GM18951 (cell line): ENCODE data around the gene SYNM.

Experiments used
- POLR2A ChIP-seq: IDR thresholded peaks from 4 replicates; pipeline ENCODE4 v1.6.1; 2011; ENCODE audit warnings: mild to moderate bottlenecking; ENCODE audit not compliant: insufficient read length, insufficient read depth; ENCODE audit errors: extremely low read depth
- in situ Hi-C: fragments of 300-500 bp; cut with MboI; formaldehyde crosslinking; loops from one replicate; pipeline ENCODE4 v1.12.0; 2022; ENCODE audit warnings: low sequenced_read_pairs, mixed read lengths, inconsistent platforms; ENCODE audit not compliant: unreplicated experiment

Gene SYNM

DNA sequence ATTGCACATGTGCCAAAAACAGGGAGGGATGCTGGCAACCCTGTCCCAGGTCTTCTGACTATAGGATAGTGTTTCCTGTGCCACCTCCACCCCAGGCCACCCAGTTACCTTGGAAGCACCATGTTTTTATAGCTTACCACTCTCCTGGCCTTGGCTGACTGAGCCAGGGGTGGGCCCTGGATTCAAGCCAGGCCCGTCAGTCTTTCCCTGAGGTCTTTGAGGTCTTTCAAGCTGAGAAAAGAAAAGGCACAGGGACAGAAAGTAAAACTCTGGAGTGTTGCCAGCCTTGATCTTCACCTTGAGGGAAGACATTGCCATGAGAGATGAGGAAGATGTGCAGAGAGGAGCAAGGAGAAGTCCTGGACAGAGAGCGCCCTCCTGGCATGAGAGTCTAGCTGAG is 46.3 kb downstream of the SYNM start:
- in situ Hi-C loops: no loop called here
- no peak for TF ChIP-seq POLR2A

DNA sequence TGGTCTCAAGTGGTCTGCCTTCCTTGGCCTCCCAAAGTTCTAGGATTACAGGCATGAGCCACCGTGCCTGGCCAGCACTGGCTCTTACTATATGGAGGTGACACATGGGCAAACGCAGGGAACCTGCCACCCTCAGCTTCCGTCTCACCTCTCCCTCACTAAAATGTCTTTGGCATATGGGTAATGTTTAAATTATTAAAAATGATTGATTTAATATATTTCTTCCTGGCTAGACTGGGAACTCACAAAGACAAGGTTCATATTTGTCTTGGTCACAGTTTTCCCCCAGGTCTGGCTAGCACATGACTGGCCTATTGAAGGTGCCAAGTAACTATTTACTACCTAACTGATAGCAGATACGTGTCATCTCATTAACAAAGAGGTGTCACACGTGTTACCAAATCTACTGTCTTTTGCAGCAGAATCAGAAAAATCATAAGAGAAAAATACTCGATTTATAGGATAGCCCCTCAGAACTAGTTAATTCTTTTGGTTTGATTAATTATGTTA is 48.2 kb downstream of the SYNM start:
- in situ Hi-C loops: no loop called here

DNA sequence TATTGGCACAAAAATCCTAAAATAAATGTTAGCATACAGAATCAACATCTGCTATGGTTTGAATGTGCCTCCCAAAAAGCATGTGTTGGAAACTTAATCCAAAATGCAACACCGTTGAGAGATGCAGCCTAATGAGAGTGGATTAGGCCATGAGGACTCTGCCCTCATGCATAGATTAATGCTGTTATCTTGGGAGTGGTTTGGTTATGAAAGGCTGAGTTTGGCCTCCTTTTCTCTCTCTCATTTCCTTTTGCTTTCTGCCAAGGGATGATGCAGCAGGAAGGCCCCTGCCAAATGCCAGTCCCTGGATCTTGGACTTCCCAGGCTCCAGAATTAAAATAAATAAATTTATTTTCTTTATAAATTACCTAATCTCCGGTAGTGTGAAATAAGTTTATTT is 49.4 kb downstream of the SYNM start:
- in situ Hi-C loops: no loop called here
- no peak for TF ChIP-seq POLR2A

More for the DNA sequence above, 48.2 kb downstream of the SYNM start:
- no peak for TF ChIP-seq POLR2A

- in situ Hi-C loops: no loop called here
- TF ChIP-seq POLR2A: no peak
Measured at GRCh38 chr15:99155961-99156443, 51.1 kb downstream of the SYNM start.

GRCh38 chr15:99157456-99157855 is 52.6 kb downstream of the SYNM start:
- in situ Hi-C loops: no loop called here
- no peak for TF ChIP-seq POLR2A

GRCh38 chr15:99158626-99159412 is 53.9 kb downstream of the SYNM start:
- no peak for TF ChIP-seq POLR2A

GRCh38 chr15:99163271-99164062 is 58.6 kb downstream of the SYNM start:
- in situ Hi-C loops: no loop called here
- no peak for TF ChIP-seq POLR2A

More at GRCh38 chr15:99158626-99159412, 53.9 kb downstream of the SYNM start:
- in situ Hi-C loops: no loop called here

- in situ Hi-C loops: no loop called here
- TF ChIP-seq POLR2A: no peak
Measured at GRCh38 chr15:99164119-99164518, 59.2 kb downstream of the SYNM start.

DNA sequence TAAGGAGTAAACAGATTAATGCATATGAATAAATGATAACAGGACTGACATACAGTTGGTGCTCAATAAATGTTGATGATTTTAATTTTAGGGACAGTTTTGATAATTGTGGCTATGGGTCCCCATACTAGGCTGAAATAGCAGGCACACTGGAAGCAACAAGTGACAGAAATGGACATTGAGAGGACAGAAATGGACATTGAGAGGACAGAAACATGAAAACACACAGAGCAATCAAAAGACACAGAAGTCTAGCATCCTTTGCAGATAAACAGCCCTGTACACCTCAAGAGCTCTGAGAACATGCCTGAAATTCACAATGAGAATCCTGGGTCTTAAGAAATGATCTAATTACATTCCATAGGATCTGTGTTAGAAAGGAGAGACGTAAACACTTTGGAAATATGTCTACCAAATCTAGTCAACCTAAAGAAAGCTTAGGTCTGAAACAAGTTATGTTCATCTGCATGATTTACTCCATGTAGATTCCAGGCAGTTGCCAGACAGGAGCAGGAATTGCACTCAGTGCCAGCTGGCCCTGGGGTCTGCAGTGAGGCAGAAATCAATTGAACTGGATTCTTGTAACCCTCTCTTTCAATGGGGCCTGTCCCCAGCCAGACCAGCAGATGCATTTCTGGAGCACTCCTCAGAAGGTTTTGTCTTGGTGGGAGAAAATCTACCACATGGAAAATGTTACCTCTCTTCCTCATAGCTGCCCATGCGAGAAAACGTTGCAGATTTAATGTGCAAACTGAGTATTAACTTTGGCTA is 60.3 kb downstream of the SYNM start:
- in situ Hi-C loops: no loop called here
- TF ChIP-seq POLR2A: no peak

- in situ Hi-C loops: no loop called here
- no peak for TF ChIP-seq POLR2A
Measured at GRCh38 chr15:99165956-99166689, 61.2 kb downstream of the SYNM start.

GRCh38 chr15:99167201-99167600 is 62.3 kb downstream of the SYNM start:
- in situ Hi-C loops: no loop called here

DNA sequence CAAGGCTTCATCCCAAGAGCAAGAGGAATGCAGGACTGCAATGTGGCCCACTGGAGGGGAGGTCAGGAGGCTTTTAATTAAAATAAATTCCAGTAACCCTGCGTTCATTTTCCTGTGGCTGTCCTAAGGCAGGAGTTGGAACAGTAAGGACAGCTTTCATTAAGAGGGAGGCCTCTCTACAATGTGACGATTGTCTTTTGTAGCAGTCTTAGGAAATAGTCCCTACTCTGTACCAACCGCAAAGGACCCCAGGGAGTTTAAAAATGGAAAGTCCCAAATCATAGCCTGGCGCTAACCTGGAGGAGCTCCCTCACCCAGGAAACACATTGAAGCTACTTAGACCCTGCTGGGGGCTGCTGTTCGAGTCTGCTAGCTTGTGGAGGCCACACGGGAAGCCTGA is 62.8 kb downstream of the SYNM start:
- no peak for TF ChIP-seq POLR2A
- in situ Hi-C loops: no loop called here

More at GRCh38 chr15:99167201-99167600, 62.3 kb downstream of the SYNM start:
- TF ChIP-seq POLR2A: no peak
